VCaP (cell line): ENCODE measurements around the gene FBXO11.
"Not testable (repeated sequence)": the region's sequence is repeated elsewhere in the genome, so short reads cannot be mapped to it uniquely, and the experiment has no call there.

ENCODE experiments used
- H3K27ac ChIP-seq: fragments of 450-650 bp; 2 replicates; pipeline ENCODE4 v1.5.1; 2017
- TF ChIP-seq, protein P1 (sequence below): fragments of 450-650 bp; conservative IDR thresholded peaks from 2 replicates; pipeline ENCODE4 v1.5.1; 2017; ENCODE audit warnings: mild to moderate bottlenecking, moderate library complexity

FBXO11 gene

DNA sequence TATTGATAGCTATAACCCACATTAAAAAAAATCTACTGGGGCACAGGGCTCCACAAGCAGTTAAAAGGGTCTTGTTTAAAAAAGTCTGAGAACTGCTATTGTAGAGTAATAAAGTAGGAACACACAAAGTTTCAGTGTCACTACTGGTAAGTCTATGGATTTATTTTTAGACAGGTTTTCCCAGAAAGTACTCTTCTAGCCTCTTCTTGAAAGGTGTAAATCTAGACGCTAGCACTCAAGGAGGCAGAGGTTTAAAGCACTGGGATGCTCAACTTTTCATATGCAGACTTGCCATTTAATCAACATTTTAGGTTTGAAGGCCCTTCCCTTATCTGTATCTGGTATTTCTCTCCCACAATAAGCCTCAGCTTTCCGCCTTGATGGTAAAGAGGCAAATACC, 33.4 kb downstream of the FBXO11 start:
- no peak overlapping the region for H3K27ac ChIP-seq

DNA sequence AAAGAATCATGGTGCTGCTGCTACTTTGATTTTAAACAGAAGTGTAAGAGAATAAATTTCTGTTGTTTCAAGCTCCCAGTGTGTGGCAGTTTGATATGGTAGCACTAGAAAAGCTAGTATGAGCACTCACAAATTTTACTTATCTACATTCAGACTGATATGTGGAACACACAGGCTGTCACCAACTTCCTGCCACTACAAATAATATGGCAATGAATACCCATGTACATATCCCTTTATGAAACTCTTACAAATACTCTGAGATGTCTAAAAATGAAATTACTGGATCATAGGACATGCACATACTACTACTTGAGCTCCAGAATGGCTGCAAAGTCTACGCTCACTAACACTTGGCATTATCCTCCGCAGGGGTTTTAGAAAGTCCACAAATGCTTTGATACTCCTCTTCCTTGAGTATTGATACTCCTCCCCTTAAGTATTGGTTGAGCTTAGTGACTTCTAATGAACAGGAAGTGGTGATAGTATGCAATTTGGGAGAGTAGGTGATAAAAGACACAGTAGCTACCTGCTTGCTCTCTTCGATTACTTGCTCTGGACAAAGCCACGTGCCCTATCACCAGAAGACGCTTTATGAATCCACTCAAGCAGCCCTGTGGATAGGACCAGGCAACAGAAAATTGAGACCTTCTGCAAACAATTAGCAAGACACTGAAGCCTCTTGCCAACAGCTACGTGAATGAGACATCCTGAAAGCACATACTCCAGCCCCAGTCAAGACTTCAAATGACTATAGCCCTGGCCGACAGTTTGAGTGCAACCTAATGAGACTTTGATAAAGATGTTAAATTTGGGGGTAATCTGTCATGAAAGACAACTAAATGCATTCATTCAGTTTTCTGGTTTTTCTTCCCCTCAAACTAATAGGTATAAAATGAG, 35.4 kb downstream of the FBXO11 start:
- TF ChIP-seq, protein P1, sequence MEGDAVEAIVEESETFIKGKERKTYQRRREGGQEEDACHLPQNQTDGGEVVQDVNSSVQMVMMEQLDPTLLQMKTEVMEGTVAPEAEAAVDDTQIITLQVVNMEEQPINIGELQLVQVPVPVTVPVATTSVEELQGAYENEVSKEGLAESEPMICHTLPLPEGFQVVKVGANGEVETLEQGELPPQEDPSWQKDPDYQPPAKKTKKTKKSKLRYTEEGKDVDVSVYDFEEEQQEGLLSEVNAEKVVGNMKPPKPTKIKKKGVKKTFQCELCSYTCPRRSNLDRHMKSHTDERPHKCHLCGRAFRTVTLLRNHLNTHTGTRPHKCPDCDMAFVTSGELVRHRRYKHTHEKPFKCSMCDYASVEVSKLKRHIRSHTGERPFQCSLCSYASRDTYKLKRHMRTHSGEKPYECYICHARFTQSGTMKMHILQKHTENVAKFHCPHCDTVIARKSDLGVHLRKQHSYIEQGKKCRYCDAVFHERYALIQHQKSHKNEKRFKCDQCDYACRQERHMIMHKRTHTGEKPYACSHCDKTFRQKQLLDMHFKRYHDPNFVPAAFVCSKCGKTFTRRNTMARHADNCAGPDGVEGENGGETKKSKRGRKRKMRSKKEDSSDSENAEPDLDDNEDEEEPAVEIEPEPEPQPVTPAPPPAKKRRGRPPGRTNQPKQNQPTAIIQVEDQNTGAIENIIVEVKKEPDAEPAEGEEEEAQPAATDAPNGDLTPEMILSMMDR = no peak
- no peak overlapping the region for H3K27ac ChIP-seq

More for the DNA sequence above, 33.4 kb downstream of the FBXO11 start:
- TF ChIP-seq, protein P1 = no peak

DNA sequence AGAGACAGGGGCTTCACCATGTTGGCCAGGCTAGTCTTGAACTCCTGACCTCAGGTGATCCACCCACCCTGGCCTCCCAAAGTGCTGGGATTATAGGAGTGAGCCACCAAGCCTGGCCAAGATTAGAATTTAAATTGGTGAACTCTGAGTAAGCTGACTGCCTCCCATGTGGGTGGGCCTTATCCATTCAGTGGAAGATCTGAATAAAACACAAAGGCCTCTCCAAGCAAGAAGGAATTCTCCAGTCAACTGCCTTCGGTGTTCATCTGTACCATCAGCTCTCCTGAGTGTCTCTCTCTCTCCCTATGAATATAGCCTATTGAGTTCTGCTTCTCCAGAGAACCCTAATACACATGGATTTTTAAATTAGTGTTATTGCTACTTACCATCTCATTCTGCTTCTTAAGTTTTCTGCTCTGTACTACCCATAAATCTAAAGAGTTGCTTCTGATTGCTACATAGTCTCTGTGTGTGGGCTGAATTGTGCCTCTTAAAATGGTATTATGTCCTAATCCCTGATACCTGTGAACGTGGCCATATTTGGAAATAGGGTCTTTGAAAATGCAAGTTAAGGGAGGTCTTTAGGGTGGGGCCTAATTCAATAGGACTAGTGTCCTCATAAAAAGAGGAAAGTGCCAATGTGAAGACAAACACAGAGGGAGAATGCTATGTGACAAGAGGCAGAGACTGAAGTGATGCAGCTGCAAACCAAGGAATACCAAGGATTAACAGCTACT, 36.3 kb downstream of the FBXO11 start:
- H3K27ac ChIP-seq = no peak overlapping the region
- TF ChIP-seq, protein P1 = no peak

DNA sequence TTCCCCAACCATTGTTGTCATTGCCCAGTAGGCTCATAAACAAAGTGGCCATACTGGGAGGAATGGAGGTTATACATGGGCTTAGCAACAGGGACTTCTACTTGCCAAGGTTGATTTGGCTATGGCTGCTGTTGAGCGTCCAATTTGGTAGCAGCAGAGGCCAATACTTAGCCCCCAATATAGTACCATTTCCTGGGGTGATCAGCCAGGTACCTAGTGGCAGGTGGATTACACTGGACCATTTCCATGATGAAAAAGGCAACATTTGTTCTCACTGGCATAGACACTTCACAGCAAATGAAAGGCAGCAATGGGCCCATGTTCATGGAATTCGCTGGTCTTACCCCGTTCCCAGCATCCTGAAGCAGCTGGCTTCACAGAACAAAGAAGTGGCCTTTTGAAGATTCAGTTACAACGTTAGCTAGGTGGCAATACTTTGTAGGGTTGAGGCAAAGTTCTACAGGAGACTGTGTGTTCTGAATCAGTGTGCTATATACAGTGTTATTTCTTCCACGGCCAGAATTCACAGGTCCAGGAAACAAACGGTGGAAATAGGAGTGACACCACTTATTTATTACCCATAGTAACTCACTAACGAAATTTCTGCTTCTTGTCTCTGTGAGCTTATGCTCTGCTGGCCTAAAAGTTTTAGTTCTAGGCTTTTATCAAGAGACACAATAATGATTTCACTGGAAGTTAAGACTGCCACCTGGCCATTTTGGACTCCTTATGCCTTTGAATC, 37.5 kb downstream of the FBXO11 start:
- no peak overlapping the region for H3K27ac ChIP-seq

DNA sequence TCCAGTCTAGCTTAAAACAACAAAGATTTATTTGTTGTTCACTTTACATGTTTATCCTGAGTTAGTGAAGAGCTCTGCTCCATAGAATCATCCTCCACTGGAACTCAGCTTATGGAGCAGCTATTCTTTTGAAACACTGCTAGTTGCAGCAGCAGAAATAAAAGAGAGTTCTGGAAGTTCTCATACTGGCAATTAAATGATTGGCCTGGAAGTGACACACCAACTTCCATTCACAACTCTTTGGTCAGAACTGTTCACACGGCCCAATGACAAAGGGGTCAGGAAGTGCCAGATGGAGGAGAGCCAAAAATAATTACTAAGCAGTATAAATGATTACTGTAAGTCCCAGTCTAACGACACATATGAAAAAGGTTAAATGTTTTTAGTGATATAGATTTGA, 39.1 kb downstream of the FBXO11 start:
- TF ChIP-seq, protein P1 = no peak

More for the DNA sequence above, 37.5 kb downstream of the FBXO11 start:
- TF ChIP-seq, protein P1 = no peak

DNA sequence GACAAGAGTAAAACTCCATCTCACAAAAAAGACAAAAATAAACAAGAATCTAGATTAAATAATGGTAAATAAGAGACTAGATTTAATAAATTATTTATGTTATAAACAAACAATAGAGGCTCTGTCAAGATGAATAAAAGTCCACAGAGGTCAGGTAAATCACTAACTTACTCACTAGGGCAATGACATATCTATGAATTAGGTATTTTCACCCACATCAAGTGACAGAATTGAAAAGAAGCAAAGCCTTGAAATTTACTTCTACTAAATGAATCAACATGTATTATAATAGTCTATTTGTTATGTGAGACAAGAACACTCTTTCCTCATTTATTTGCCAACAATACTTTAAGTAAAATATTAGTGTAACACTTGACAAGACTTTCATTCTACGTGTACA, 41.7 kb downstream of the FBXO11 start:
- H3K27ac ChIP-seq = no peak overlapping the region
- TF ChIP-seq, protein P1 = no peak

More for the DNA sequence above, 39.1 kb downstream of the FBXO11 start:
- H3K27ac ChIP-seq = peak overlapping the region; percentile 15; the same call in 1 of the 2 replicates

DNA sequence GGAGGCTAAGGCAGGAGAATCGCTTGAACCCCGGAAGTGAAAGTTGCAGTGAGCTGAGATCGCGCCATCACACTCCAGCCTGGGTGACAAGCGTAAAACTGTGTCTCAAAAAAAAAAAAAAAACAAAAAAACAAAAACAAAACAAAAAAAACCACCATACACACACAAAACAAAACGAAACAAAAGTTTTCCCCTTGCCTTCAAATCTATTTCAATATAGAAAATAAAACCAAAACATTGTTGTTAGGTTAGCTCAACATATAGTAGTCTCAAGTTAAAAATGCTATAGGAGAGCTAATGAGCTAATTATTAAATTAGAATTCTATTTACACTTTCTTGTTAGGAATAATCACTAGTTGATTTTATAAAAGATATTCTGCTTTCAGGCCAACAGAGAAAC, 43.3 kb downstream of the FBXO11 start:
- no peak overlapping the region for H3K27ac ChIP-seq
- TF ChIP-seq, protein P1 = no peak

DNA sequence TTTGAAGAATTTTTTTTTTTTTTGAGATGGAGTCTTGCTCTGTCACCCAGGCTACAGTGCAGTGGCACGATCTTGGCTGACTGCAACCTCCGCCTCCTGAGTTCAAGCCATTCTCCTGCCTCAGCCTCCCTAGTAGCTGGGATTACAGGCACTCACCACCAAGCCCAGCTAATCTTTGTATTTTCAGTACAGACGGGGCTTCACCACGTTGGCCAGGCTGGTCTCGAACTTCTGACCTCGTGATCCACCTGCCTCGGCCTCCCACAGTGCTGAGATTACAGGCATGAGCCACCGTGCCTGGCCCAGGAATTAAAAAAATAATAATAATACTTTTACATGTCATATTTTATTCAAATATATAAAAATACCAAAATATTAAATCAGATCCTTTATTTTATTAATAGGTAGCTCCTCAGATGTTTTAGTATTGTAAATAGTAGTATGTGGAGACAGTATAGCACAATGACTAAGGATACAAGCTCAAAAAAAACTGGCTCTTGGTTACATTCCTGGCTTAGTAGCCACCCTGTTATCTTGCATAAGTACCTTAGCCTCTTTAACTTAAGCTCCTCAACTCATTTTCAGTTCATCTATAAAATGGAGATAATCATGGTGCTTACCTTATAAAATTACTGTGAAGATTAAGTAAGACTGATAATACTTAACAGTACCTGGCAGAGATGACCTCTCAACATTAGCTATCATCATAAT, 53.1 kb downstream of the FBXO11 start:
- not testable (repeated sequence) for H3K27ac ChIP-seq
